ENCODE data around the gene HES4.

The HES4 gene

DNA sequence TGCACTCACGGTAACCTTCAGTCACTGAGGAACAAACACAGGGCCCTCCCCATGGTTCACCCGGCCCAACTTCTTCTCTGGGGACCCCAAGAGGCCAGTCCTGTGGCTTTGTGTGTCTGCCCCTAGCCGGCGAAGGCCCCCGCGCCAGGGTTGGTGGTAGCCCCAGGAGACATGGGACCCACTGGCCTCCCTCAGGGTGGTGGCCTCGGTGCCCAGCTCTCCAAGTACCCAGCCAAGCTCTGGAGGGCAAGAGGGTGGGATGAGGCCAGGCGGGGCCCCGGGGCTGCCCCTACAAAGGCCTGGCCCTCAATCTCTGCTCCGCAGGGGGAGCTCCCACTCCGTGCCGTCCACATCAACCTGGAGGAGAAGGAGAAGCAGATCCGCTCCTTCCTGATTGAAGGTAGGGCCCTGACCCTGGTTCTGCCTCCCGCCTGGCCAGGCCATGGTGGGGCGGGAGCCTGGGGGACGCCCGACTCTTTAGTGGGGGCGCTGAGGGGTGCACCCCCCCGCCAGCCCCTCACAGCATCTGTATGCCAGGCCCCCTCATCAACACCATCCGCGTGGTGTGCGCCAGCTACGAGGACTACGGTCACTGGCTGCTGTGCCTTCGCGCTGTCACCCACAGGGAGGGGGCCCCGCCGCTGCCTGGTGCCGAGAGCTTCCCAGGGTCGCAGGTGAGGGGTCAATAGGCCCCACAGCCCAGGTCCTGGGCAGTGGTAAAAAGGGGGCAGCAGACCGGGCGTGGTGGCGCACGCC lies 28.0 kb downstream of the HES4 start:
- H3K9me2 ChIP-seq (replicated peaks; ENCODE audit: insufficient read depth, low read length) = no peaks in the 10 kb centered on the region
- TF ChIP-seq EZH2phosphoT487 (IDR thresholded peaks at IDR 0.05; ENCODE audit: low read length) (no peak), EZH2 (optimal IDR thresholded peaks at IDR 0.05; ENCODE audit: low read depth, low read length) (no peak)
- TF ChIP-seq, protein P1, sequence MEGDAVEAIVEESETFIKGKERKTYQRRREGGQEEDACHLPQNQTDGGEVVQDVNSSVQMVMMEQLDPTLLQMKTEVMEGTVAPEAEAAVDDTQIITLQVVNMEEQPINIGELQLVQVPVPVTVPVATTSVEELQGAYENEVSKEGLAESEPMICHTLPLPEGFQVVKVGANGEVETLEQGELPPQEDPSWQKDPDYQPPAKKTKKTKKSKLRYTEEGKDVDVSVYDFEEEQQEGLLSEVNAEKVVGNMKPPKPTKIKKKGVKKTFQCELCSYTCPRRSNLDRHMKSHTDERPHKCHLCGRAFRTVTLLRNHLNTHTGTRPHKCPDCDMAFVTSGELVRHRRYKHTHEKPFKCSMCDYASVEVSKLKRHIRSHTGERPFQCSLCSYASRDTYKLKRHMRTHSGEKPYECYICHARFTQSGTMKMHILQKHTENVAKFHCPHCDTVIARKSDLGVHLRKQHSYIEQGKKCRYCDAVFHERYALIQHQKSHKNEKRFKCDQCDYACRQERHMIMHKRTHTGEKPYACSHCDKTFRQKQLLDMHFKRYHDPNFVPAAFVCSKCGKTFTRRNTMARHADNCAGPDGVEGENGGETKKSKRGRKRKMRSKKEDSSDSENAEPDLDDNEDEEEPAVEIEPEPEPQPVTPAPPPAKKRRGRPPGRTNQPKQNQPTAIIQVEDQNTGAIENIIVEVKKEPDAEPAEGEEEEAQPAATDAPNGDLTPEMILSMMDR (IDR thresholded peaks at IDR 0.05; ENCODE audit: low read length) = no peak
- no peak for DNase-seq
- no peaks in the 10 kb centered on the region for H3K9me3 ChIP-seq (replicated peaks; ENCODE audit: insufficient read depth, low read length)
- peaks cover 2% of the 10 kb centered on the region; the same call in 1 of the 2 replicates for H3K4me1 ChIP-seq (ENCODE audit: low read length)
- no peaks in the 10 kb centered on the region for H3F3A ChIP-seq (ENCODE audit: insufficient read depth, low read length)
- H3K79me2 ChIP-seq (ENCODE audit: low read length) = no peaks in the 10 kb centered on the region
- no peak overlapping the region for H2AFZ ChIP-seq (ENCODE audit: low read length)
- H3K27me3 ChIP-seq (replicated peaks; ENCODE audit: insufficient read depth, low read length) = peaks cover 13% of the 10 kb centered on the region; the same call in 1 of the 2 replicates
- no peaks in the 10 kb centered on the region for H3K36me3 ChIP-seq (replicated peaks; ENCODE audit: insufficient read depth, low read length)
- H3K9ac ChIP-seq (ENCODE audit: low read length) = no peak overlapping the region
- no peak overlapping the region for H3K27ac ChIP-seq (ENCODE audit: low read length)
- H3K4me3 ChIP-seq (ENCODE audit: low read length) = no peak overlapping the region
- no peaks in the 10 kb centered on the region for H4K20me1 ChIP-seq (ENCODE audit: insufficient read depth, low read length)
- H3K4me2 ChIP-seq (ENCODE audit: low read depth, low read length) = no peak overlapping the region

DNA sequence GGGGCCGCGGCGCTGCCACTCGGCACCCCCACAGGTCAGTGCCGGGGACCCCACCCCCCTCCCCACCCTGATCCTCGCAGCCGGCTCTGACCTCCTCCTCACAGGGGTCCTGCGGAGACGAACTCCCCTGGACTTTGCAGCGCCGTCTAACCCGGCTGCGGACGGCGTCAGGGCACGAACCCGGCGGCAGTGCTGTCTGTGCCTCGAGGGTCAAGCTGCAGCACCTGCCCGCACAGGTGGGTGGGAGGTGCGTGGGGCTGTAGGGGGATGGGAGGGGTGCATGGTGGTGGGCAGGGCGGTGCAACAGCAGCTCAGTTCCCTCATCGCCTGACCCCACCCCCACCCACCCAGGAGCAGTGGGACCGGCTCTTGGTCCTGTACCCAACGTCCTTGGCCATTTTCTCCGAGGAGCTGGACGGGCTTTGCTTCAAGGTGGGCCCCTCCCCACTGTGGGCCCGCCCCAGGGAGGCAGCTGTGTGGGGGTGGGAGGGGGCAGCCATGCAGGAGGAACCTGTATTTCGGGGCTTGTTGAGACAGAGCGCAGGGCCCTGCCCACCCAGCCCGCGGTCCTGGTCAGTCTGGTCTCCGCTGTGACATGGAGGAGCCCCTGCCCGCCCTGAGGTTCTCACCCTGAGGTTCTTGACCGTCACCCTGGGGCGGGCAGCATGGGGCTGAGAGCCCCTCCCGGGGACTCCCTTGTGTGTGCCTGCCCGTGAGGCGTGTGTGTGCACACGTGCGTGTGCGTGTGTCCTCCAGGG lies 28.7 kb downstream of the HES4 start:
- H3K4me1 ChIP-seq (ENCODE audit: low read length) = peaks cover 3% of the 10 kb centered on the region
- no peaks in the 10 kb centered on the region for H3K9me3 ChIP-seq (replicated peaks; ENCODE audit: insufficient read depth, low read length)
- H3K79me2 ChIP-seq (ENCODE audit: low read length) = no peaks in the 10 kb centered on the region
- H4K20me1 ChIP-seq (ENCODE audit: insufficient read depth, low read length) = no peaks in the 10 kb centered on the region
- H3K4me3 ChIP-seq (ENCODE audit: low read length) = no peak overlapping the region
- no peak overlapping the region for H2AFZ ChIP-seq (ENCODE audit: low read length)
- H3K36me3 ChIP-seq (replicated peaks; ENCODE audit: insufficient read depth, low read length) = no peaks in the 10 kb centered on the region
- H3K27ac ChIP-seq (ENCODE audit: low read length) = no peak overlapping the region
- no peak overlapping the region for H3K9ac ChIP-seq (ENCODE audit: low read length)
- H3K27me3 ChIP-seq (replicated peaks; ENCODE audit: insufficient read depth, low read length) = peaks cover 13% of the 10 kb centered on the region; the same call in 1 of the 2 replicates
- no peak overlapping the region for H3K4me2 ChIP-seq (ENCODE audit: low read depth, low read length)
- TF ChIP-seq, protein P1 (IDR thresholded peaks at IDR 0.05; ENCODE audit: low read length) = no peak
- TF ChIP-seq EZH2 (optimal IDR thresholded peaks at IDR 0.05; ENCODE audit: low read depth, low read length) (no peak), EZH2phosphoT487 (IDR thresholded peaks at IDR 0.05; ENCODE audit: low read length) (no peak)
- no peaks in the 10 kb centered on the region for H3K9me2 ChIP-seq (replicated peaks; ENCODE audit: insufficient read depth, low read length)
- no peak for DNase-seq
- peaks cover 4% of the 10 kb centered on the region; the same call in 1 of the 2 replicates for H3F3A ChIP-seq (ENCODE audit: insufficient read depth, low read length)

DNA sequence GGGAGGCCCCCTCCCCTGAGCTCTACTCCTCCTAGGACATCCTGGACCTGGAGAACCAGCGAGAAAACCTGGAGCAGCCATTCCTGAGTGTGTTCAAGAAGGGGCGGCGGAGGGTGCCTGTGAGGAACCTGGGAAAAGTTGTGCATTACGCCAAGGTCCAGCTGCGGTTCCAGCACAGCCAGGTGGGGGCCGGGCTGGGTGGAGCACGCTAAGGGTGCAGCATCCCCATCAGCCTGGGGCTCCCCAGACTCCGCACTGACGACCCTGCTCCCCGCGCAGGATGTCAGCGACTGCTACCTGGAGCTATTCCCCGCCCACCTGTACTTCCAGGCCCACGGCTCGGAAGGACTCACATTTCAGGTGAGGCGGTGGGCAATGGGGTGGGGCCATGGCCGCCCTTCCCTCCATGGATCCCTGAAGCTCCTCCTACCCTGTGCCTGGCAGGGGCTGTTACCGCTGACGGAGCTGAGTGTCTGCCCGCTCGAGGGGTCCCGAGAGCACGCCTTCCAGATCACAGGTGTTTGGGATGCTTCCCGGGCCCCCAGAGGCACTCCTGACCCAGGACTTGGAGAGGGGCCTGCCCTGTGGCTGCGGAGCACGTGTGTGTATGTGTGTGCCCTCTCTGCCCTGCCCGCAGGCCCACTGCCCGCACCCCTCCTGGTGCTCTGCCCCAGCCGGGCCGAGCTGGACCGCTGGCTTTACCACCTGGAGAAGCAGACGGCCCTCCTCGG lies 29.5 kb downstream of the HES4 start:
- no peaks in the 10 kb centered on the region for H3K79me2 ChIP-seq (ENCODE audit: low read length)
- peaks cover 9% of the 10 kb centered on the region for H3K4me1 ChIP-seq (ENCODE audit: low read length)
- H3K9me2 ChIP-seq (replicated peaks; ENCODE audit: insufficient read depth, low read length) = no peaks in the 10 kb centered on the region
- H3K4me2 ChIP-seq (ENCODE audit: low read depth, low read length) = no peak overlapping the region
- no peaks in the 10 kb centered on the region for H3K9me3 ChIP-seq (replicated peaks; ENCODE audit: insufficient read depth, low read length)
- no peak for DNase-seq
- TF ChIP-seq, protein P1 (IDR thresholded peaks at IDR 0.05; ENCODE audit: low read length) = no peak
- TF ChIP-seq EZH2 (optimal IDR thresholded peaks at IDR 0.05; ENCODE audit: low read depth, low read length) (no peak), EZH2phosphoT487 (IDR thresholded peaks at IDR 0.05; ENCODE audit: low read length) (no peak)
- no peak overlapping the region for H3K4me3 ChIP-seq (ENCODE audit: low read length)
- H3K27ac ChIP-seq (ENCODE audit: low read length) = no peak overlapping the region
- H4K20me1 ChIP-seq (ENCODE audit: insufficient read depth, low read length) = no peaks in the 10 kb centered on the region
- H3K27me3 ChIP-seq (replicated peaks; ENCODE audit: insufficient read depth, low read length) = peaks cover 13% of the 10 kb centered on the region; the same call in 1 of the 2 replicates
- peaks cover 4% of the 10 kb centered on the region; the same call in 1 of the 2 replicates for H3F3A ChIP-seq (ENCODE audit: insufficient read depth, low read length)
- H2AFZ ChIP-seq (ENCODE audit: low read length) = no peak overlapping the region
- no peaks in the 10 kb centered on the region for H3K36me3 ChIP-seq (replicated peaks; ENCODE audit: insufficient read depth, low read length)
- no peak overlapping the region for H3K9ac ChIP-seq (ENCODE audit: low read length)

All from MM.1S (cell line).